HG03097 (cell line): ENCODE data around the gene FGFBP2.

ENCODE experiments used
- ATAC-seq: cut with Tn5 transposase; IDR thresholded peaks from one replicate; pipeline ENCODE4 v1.9.1; 2021; ENCODE audit not compliant: unreplicated experiment, low FRiP score

FGFBP2 gene, protein sequence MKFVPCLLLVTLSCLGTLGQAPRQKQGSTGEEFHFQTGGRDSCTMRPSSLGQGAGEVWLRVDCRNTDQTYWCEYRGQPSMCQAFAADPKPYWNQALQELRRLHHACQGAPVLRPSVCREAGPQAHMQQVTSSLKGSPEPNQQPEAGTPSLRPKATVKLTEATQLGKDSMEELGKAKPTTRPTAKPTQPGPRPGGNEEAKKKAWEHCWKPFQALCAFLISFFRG

DNA sequence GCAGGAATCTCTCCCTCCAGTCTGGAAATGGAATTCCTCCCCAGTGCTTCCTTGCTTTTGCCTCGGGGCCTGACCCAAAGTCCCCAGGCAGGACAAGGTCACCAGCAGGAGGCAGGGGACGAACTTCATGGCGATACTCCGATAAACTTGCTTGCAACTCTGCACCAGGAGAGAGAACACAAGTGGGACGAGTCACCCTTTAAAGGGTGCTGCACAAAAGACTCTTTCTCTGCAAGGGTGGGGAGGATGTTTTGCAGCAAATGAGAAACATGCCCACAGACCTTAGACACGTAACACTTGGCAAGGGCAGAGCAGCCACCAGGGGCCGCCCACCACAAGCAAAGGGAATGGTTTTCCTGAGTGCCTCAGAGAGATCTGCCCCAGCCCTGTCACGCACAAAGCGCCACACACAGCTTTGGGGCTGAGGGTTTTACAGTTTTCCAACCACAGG is at the start of gene FGFBP2:
Gene FGFBP2, minus strand, starts transcription at position 175 of the 451 bp plus-strand sequence. Its CDS starts 46 bp downstream, at position 129.
- no peak for ATAC-seq

DNA sequence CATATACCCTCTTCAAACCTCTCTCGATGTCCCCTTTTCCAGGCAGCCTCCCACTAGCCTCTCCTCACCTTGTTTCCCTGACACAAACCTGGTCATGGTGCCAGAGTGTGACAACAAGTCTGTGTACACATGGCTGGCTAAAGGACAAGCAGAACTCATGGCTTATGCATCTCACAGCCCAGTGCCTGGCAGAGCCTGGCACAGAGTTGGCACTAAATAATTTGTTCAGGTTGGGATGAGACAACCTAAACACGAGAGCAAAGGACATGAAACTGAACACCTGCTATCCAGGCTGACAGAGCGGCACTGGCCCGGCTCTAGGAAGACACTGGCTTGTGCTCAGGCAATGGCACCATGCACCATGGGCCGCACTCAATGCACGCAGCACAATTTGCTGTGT is 48.2 kb upstream of the FGFBP2 start:
- ATAC-seq: no peak

DNA sequence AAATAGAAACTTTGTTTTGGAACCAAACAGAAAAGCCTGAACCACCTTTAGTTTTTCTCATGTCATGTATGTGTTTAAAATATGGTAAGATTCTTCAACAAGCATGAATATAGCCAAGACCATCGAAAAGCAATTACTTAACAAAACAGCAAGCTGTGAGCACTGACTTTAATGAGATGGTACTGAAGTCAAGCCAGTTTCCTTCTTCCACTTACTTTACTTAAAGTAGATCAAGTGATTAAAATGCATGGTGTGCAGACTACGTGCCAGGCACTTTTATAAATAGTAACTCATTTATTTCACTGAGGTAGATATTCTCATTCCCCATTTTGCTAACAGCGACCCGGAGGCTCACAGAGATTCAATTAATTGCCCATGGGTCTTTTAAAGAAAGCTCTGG is 46.2 kb upstream of the FGFBP2 start:
- no peak for ATAC-seq

DNA sequence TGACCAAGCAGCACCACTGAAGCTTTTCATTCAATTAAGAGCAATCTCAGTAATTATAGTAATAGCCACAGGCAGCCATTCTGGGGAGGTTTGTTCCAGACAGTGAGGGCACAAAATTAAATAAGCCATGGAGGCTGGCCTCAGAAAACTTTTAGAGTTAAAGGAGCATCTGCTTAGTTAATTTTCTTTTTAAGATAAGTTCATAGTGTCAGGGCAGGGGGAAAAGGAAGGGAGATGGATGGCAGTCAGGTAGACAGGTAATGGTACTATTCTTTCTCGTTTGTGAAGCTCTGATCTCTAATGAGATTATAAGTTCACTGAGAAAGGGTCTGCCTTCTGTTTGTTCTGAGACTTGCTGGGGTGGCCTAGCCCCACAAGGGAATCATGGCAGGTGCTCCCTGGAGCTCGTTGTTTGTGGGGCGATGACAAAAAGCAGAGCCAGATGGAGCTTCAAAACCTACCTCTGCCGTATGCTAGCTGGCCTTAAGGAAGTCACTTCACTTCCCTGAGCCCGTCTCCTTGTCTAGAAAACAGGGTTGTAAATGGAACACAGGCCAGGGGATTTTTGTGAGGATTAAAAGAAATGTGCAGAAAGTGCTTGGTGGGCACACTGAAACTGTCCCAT is 44.6 kb upstream of the FGFBP2 start:
- no peak for ATAC-seq

DNA sequence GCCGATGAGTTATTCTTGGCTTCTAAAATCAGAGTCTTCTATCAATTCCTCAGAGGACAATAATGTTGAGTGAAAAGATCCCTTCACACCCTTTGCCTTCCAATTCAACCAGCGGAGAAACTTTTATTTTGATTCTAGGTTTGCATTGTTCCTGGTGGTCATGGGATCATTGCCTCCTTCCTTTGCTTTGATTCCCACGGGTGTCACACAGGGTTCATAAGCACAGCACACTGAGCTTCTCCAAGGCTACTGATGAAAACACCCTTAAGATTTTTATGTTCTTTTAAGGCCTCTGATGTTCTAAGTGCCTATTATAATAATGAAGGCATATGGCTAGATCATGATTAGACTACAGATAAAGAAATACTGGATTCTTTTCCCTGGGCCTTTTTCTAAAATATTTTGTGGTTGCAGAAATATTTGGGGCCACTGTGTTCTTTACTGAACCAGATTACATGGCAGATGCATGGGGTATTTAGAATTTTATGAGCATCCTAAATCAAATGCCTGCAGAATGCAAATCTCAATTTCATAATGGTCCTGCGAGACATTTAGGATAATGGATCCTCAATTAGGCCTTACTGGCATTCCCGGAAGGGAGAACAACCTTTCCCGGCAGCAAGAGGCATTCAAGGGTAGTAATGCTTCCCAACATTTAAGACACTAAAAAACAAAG is 43.9 kb upstream of the FGFBP2 start:
- ATAC-seq: no peak

DNA sequence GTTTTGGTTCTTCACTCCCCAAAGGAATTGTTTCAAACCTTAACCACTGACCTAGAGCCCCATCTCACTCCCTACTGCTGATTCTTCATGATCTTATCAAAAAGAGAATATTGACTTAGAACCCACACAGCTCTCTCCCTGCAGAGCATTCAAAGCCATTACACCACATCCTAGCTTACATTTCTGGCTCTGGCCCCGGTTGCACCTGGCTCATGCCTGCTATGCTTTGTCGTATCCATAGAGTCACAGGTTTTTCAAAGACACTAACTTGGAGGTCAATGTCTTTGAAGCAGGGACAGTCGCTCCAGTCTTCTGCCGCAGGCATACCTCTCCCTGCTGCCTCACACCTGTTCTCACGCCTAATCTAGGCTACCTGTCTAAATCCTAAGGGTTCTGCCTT is 42.7 kb upstream of the FGFBP2 start:
- ATAC-seq: no peak

DNA sequence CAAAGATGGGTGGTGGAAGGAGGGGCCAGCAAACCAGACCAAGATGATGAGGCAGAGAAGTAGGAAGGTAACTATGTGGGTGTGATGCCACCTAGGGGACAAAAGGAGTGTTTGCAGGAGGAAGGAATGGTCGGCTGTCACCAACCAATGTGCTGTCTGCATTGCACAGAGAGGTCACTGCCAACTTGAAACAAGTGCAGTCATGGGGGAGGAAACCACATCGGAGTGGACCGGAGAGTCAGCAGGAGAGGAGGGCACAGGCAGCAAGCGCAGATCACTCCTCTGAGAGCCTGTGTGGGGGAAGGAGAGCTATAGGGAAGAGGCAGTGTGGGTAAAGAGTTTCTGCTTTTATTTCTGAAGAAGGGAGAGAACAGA is 38.5 kb upstream of the FGFBP2 start:
- peak; percentile 97 for ATAC-seq

DNA sequence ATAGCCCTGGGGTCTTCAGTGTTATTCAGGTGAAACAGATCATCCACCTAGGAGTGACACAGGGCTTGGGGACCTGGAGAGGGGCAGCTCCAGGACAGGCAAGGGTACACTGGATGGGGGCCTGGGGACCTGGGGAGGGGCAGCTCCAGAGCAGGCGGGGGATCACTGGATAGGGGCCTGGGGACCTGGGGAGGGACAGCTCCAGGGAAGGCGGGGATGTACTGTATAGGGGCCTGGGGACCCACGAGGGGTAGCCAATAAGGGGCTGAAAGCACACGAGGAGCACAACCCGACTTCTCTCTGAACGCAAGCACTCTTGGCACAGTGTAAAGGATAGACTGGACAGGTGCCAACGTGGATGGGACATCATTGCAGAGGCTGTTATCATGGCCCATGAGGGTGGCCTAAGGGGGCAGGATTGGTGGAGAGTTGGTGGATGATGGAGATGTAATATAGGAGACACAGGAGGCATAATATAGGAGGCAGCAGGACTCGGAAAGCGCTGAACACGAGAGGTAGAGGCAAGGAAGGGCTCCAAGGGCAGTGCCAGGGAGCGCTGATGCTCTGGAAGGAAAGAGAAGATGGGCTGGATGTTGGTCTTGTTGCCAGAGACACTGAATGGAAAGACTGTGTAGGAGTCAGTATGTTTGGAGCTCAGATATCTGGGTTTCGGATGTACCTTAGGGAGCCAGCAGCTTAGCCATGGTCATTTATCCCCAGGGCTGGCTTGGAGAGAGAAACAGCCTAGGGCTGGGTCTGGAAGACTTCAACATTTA is 37.9 kb upstream of the FGFBP2 start:
- no peak for ATAC-seq

DNA sequence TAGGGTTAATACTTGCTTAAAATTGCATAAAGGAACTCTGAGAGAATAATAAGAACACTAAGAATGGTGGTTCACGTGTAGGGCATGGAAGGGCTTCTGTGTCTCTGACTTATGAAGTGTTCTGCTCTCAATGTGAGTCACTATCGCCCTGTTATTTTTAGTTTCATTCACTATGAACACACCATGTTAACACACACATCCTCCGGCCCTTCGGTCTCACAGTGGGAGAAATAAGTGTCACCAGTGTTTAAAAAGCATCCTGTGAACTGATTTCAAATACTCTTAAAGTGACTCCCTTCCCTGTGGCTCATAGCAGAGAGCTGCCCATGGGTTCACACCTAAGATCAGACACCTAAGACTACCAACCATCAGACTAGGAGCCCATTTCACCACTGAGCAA is 33.8 kb upstream of the FGFBP2 start:
- no peak for ATAC-seq

DNA sequence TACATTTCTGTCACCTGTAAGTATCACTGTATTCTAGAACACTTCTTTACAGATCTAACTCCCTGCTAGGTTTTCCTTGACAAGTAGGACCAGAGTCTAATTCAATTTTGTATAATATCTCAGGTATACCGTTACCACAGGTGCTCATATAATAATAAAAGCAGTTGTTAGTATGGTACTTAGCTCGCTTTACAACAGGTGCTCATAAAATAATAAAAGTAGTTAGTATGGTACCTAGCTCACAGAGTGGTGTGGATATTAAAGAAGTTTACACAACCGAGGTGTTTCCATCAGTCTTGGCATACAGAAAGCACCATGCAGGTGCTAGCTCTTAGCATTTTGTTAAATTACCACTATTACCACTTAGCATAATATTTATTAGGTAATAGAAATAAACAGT is 32.9 kb upstream of the FGFBP2 start:
- ATAC-seq: no peak

DNA sequence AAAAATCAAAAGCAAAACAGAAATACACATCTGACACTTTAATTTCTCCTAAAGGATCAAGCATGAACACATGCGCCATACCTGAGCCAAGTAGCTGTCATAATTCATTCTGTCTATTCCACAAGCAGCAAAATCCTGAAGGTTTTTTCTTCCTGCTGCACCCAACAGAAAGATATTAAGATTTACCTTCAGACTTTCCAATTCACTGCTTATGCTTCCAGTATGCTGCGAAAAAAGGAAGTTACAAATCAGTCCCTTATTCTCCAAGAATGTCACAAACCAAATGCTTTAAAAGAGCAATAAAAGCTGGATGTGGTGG is 29.2 kb upstream of the FGFBP2 start:
- ATAC-seq: no peak

DNA sequence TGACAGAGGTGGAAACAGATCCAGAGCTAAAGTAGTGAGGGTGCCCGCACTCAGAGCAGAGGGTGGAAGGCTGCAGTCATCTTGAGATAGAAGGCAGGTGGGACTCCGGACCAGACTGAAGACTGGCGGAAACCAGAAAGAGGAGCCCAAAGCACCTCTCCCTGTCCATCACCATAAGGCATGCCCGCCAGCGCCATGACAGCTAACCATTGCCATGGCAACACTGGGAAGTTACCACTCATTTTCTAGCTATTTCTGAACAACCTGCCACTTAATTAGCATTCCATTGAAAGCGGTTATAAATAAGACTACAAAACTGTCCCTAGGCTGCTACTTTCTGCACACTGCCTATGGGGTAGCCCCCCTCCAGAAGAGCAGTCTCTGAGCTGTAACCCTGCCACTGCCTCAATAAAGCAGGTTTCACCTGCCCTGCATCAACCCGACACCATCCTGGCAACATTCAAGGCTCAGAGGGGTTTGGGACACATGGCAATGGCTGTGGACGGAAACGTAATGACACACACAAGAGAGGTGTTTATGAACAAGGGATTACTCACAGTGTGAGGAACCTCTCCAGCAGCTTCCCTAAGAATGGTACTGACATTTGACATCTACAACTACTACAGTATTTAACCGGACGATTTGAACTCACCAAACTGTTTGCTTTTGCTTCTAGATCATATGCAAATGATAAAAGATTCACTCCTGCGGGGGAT is 27.8 kb upstream of the FGFBP2 start:
- ATAC-seq: no peak

DNA sequence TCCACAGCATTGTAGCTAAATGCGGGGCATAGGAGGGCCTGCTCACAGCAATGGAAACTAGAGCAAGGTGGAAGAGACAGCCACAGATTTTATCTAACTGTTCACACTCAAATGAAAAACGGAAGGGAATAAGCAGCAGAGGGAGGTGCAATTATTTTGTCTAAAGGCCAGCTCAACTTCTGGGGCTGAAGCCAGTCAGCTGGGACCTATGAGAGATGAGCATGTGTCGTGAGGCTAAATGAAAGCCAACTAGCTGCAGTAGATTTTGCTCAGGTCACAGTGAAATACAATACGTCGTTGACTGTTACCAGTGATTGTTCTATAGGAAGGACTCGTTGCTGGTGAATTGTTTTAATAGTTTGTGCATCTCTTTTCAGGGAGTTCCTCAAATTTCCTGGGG is 26.4 kb upstream of the FGFBP2 start:
- ATAC-seq: no peak

DNA sequence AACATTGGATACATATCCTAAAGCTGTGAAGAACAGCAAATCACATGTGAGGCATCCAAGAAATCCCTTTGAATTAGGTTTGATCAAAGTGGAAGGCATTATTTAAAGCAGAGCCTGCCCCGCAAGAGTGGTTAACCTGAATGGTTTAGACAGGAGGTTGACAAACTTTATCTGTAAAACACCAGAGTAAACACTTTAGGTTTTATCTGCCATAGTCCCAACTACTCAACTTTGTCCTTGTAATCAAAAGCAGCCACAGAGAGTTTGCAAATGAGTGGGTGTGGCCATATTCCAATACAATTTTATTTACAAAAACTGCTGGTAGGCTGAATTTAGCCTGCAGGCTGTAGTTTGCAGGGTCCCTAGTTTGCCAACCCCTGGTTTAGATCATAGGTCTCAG is 25.2 kb upstream of the FGFBP2 start:
- ATAC-seq: no peak

DNA sequence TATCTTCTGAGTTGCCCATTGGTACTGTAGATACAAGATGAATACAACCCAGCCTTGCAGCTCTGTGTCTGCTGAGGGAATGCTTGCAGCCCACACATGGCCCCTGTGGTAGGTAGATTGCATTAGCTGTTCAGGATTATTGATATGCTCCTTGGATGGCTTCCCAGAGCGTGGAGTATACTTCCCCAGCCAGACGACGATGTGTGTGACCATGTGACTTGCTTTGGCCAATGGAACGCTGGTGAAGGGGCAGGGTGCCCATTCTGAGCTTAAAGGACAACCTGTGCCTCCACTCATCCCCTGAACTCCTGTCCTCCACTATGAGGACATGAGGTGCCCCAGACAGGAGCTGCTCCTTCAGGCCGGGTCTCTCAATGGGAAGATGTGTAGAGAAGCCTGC is 23.9 kb upstream of the FGFBP2 start:
- no peak for ATAC-seq

DNA sequence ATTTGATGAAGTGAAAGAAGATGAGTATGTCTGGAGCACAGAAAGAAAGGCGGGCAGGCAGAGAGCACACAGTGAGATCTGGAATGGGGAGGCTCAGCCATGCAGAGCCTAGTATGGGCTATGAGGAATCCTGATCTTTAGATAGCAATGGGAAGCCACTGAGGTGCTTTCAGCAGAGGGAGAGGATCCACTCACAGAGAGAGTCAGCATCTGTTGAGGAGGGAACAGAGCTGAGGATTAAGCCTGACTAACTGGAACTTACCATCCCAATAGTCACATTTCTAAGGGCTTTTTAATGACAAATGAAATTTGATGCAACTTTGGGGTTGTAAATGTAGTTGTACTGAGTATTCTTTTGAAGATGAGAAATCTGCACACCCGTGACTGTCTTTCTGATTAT is 20.6 kb upstream of the FGFBP2 start:
- ATAC-seq: no peak

DNA sequence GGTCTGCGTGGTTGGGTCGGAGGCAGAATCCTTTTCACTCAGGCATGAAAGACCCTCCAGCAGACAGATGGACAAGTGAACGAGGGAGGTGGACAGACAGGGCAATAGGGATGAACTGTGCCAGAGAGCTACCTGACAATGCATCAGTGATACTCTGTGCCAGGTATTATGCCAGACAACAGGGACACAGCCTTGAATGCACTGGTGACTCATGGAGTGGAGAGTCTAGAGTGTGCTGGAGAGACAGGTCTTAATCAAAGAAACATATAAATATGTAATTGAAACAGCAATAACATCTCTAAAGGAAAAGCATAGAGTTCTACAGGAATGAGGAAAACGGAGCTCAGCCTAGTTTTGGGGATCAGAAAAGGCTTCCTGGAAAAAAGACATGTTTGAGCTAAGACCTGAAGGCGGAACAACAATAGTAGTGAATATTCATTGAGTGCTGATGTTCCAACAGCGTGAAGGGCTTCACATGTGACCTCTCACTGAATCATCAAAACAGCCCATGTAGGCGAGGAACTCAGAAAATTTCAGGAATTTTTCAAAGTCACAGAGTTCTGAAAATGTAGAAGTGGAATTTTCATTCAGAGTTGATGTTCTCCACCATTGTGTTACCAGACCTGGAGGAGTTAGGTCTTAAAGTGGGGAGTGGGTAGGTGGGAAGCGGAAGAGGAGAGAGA is 20.0 kb upstream of the FGFBP2 start:
- ATAC-seq: no peak

DNA sequence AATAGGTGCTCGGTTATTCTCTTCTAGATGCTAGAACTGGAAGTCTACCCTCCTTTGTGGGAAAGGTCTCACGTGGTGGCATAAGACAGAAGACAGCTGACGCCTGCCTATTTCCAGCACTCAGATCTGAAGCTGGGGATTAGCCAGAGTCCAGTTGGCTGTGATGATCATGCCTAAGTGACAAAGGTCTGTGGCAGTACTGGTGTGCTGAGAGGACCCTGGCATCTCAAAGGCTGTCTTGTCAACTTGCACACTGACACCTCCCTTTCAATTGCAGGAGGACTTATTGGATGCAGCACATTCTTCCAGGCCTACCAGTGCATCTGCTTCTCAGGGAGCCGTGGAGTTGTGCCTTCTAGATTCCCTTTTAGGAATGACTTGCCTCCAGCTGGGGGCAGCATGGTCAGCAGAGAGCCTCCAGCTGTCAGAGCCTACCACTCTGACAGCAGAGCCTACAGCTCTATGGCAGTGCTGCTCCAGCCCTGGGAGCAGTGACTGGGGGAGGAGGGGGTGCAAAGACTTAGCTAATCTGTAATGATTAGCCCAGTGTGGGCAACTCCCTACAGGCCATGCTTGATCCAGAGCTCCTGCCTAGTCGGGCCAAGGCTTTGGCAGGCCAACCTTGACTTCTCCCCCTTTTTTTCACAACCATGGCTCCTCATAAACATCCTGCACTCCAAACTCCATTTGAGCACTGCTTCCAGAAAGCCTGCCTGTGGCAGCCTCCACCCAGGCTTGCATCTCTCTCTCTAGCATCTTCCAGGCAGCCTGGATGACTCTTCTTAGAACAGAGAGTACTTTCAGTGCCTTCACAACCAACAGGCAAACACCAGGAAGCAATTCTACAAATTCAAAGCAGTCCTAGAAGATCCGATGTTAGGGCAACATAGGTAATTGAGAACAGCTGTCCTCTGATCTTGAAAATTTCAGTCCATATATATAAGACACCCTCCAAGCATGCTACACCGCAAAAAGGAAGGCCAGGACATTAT is 13.8 kb upstream of the FGFBP2 start:
- ATAC-seq: no peak
